Peyer's patch (tissue), 4 donors: ENCODE measurements around the gene MAGI3.

Source experiments
- POLR2A ChIP-seq, 2 donors: fragments of 450-650 bp; IDR thresholded peaks; one replicate each; pipeline ENCODE4 v1.5.1; 2017; ENCODE audit warnings: antibody characterized with exemption in 2 of 2, mild to moderate bottlenecking in 2 of 2, moderate library complexity in 2 of 2
- TF ChIP-seq, protein P1 (sequence below), 6 experiments: fragments of 450-650 bp in 4 of 6; fragments of 200-600 bp in 2 of 6; sonication (generic) in 1 of 6; IDR thresholded peaks; one replicate each; pipeline ENCODE4 v1.5.1; 2017 to 2019; ENCODE audit warnings: antibody characterized with exemption in 6 of 6, mild to moderate bottlenecking in 3 of 6, moderate library complexity in 1 of 6

DNA sequence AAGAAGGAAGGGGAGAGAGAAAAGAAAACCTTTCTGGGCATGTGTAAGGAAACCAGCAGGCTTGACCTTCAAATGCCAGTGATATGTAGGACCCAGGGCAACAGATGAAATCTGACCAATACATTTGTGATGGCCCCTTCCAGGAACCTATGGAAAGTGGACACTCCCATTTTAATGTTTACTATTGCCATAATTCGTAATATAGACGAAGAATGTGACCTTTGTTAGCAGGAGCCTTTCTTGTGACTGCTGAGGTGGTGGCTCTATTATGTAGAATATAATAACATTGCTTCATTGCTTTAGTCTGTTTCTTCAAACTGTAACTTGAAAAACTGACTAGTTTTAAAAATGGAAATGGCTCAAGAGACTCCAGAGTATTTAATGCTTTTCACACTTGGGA is 150.8 kb downstream of the MAGI3 start:
- TF ChIP-seq, protein P1, sequence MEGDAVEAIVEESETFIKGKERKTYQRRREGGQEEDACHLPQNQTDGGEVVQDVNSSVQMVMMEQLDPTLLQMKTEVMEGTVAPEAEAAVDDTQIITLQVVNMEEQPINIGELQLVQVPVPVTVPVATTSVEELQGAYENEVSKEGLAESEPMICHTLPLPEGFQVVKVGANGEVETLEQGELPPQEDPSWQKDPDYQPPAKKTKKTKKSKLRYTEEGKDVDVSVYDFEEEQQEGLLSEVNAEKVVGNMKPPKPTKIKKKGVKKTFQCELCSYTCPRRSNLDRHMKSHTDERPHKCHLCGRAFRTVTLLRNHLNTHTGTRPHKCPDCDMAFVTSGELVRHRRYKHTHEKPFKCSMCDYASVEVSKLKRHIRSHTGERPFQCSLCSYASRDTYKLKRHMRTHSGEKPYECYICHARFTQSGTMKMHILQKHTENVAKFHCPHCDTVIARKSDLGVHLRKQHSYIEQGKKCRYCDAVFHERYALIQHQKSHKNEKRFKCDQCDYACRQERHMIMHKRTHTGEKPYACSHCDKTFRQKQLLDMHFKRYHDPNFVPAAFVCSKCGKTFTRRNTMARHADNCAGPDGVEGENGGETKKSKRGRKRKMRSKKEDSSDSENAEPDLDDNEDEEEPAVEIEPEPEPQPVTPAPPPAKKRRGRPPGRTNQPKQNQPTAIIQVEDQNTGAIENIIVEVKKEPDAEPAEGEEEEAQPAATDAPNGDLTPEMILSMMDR (IDR thresholded peaks at IDR 0.05): no peak
- TF ChIP-seq POLR2A (IDR thresholded peaks at IDR 0.05): no peak
